CD1c-positive myeloid dendritic cell (primary cell): Measurements from ENCODE around the gene IL36RN.
A peak's percentile ranks its signal among the peaks of the same experiment; 100 is the strongest.

Source experiments
- DNase-seq: peaks from one replicate; pipeline ENCODE4 v3.0.0-alpha.2; 2016; ENCODE audit errors: extremely low spot score

IL36RN gene

DNA sequence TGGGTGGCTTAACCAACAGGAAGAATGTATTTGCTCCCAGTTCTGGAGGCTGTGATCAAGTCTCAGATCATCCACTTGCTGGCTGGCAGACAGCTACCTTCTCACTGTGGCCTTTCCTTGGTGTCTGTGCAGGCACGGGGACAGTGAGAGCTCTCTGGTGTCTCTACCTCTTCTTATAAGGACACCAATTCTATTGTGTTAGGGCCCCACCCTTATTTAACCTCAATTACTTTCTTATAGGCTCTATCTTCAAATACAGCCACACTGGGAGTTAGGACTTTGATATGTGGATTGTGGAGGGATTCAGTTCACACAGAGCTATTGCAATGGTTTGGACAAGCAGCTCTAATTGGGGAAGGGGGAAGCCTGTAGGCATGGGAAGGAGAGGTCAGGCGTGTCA, 43.1 kb downstream of the IL36RN start:
- no peak for DNase-seq

DNA sequence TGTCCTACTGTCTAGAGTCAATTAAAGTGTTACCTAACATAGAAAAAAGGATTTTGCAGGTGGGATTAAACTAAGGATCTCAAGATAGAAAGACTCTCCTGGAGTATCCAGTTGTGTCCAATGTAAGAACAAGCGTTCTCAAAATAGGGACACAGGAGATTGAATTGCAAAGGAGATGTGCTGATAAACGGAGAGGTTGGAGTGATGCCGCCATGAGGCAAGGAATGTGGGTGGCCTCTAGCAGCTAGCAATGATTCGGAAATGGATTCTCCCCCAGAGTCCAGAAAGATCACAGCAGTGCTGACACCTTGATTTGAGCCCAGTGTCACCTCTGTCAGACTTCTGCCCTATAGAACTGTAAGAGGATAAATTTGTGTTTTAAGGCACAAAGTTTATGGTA, 44.3 kb downstream of the IL36RN start:
- DNase-seq = no peak

GRCh38 chr2:113104054-113104611, 45.1 kb downstream of the IL36RN start:
- peak; percentile 92 for DNase-seq

DNA sequence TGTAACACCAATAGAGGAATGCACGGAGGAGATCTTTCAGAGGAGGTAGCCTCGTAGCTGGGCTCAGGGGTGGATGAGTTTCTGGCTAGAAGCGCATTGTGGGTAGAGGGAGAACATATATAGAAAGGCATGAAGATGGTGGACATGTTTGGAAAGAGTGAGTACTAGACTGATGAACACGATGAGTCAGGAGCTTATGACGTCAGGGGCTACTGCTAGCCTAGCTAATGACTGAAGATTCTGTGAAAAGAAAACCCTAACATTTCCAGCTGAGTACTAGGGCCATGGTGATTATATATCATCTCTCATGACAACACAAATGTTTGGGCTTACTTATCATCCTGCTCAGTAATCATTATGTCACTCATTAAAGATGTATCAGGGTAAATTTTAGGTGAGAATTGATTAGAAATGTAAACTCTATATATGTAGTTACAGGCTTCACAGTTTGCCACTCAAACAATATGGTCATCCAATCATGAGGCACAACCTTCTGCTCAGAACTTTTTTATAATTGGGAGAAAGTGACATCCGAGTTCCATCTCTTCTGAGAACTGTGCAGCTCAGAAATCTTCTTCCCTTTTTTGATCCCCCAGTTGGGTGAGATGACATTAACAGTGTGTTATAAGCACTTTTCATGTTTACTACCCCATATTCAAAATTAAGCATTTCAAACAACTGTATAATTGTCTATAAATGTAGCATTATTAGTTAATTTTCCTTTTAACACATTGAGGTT, 46.2 kb downstream of the IL36RN start:
- DNase-seq = peak; percentile 82

GRCh38 chr2:113111121-113111520, 52.1 kb downstream of the IL36RN start:
- DNase-seq = no peak

- peak; percentile 86 for DNase-seq
Observed at GRCh38 chr2:113111823-113112287, 52.9 kb downstream of the IL36RN start.

- peak; percentile 66 for DNase-seq
Observed at GRCh38 chr2:113112441-113112840, 53.4 kb downstream of the IL36RN start.

GRCh38 chr2:113112871-113113270, 53.9 kb downstream of the IL36RN start:
- DNase-seq = peak; percentile 71

GRCh38 chr2:113113807-113114206, 54.8 kb downstream of the IL36RN start:
- DNase-seq = peak; percentile 63
